Ovary (tissue), 9 donors: ENCODE measurements around the gene TAAR9. TPM values are rescaled to one million over a fixed set of nuclear protein-coding genes. Genes with fewer than 3 reads are reported as not detected.

Experiments used
- DNase-seq, 5 donors: peaks; one replicate each; pipeline ENCODE4 v3.0.0-alpha.2; 2019 to 2020
- H3K27ac ChIP-seq, 2 donors: fragments of 200-600 bp; one replicate each; pipeline versions ENCODE4 v1.5.1 to v1.8.0; 2019 to 2022
- H3K27me3 ChIP-seq: fragments of 200-600 bp; one replicate; pipeline ENCODE4 v1.8.0; 2022
- H3K36me3 ChIP-seq: fragments of 200-600 bp; sonication (generic); one replicate; pipeline ENCODE4 v1.5.1; 2019
- H3K4me1 ChIP-seq: one replicate; pipeline ENCODE4 v1.8.1; 2013; ENCODE audit warnings: mild to moderate bottlenecking, moderate library complexity; ENCODE audit not compliant: insufficient read depth
- H3K4me3 ChIP-seq: fragments of 200-600 bp; sonication (generic); one replicate; pipeline ENCODE4 v1.5.1; 2017
- H3K9me3 ChIP-seq, 2 donors: fragments of 200-600 bp in 1 of 2; sonication (generic) in 1 of 2; one replicate each; pipeline versions ENCODE4 v1.5.1 to v1.8.1; 2013 to 2019; ENCODE audit warnings: mild to moderate bottlenecking in 1 of 2, moderate library complexity in 1 of 2
- EP300 ChIP-seq: sonication (generic); formaldehyde crosslinking; IDR thresholded peaks from one replicate; pipeline ENCODE4 v1.6.1; 2017; ENCODE audit warnings: antibody characterized with exemption
- POLR2A ChIP-seq: fragments of 450-650 bp; IDR thresholded peaks from one replicate; pipeline ENCODE4 v1.6.1; 2017; ENCODE audit warnings: antibody characterized with exemption, mild to moderate bottlenecking, moderate library complexity
- WGBS, 3 donors: extraction: QIAGEN DNeasy Blood & Tissue Kit in 1 of 3; methylation state at CpG; one replicate each; pipeline versions ENCODE4 v1.1.5 to v1.1.7; 2013 to 2017; 5-methylcytosine and 5-hydroxymethylcytosine counted together
- intact Hi-C, 4 donors: fragments of 100-400 bp; cut with DNase I; formaldehyde crosslinking; loops; one replicate each; pipeline versions ENCODE4 v1.11.0 to v1.15.1; 2022 to 2023
- polyA plus RNA-seq, 2 donors: library from polyadenylated mRNA; stranded (reverse); fragments of 200-250 nt in 1 of 2; fragments of 350-450 nt in 1 of 2; fragmentation: Illumina TruSeq in 1 of 2; extraction: RNeasy Lipid Tissue Mini Kit (QIAGEN cat#74804) in 1 of 2; gene quantifications; one replicate each; pipeline ENCODE4 v1.2.3, GENCODE V29; 2013 to 2014
- small RNA-seq: library from RNA; depleted of rRNA; stranded (forward); fragments of <200 nt; gene quantifications from one replicate; pipeline ENCODE3, GENCODE V24; 2016
- total RNA-seq, 7 donors: library from RNA; depleted of rRNA in 2 of 7; stranded (reverse); fragments of >200 nt in 2 of 7; fragmentation: NEBNext Ultra II Directional in 3 of 7; extraction: Animal tissue kit (Norgen Biotek cat#: 25700) in 3 of 7; gene quantifications; one replicate each; pipeline versions ENCODE4 v1.1.0 to v1.2.4, GENCODE V29; 2016 to 2023
- TF ChIP-seq, protein P1 (sequence below), 3 donors: fragments of 450-650 bp in 2 of 3; fragments of 200-600 bp in 1 of 3; IDR thresholded peaks; one replicate each; pipeline versions ENCODE4 v1.5.1 to v1.8.0; 2016 to 2022; ENCODE audit warnings: antibody characterized with exemption in 3 of 3, mild to moderate bottlenecking in 1 of 3
- donor health status: DM: no; HTN: no; CAD: no; lungs with moderate emphysema.
- donor health status: DM: no; HTN: no; CAD: no.
- donor health status: Bipolar disorder and iron deficiency.
- donor health status: DM: yes; HTN: yes; CAD: no.
- donor health status: DM: no; HTN: no; CAD: no.
- donor health status: DM: yes; HTN: yes; CAD: no.

TAAR9 gene
- total and polyA plus RNA-seq, 9 donors = not detected

DNA sequence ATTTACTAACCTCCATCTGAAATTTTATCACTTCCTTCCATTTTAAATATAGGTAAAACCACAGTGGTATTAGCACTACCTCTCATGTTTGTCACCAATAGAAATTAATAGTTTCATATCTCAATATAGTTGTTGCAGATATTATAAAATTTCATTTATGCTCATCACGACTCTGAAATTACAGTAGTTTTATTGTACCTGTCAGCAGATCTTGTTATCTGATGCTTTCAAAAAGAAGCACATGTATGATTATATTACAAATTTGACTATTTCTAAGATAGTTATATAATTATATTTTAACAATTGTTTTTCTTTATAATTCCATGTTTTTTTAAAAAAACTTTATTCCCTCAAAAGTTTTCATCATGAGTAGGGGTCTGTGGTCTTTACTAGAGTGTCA lies 46.6 kb downstream of the TAAR9 start:
- TF ChIP-seq, protein P1, sequence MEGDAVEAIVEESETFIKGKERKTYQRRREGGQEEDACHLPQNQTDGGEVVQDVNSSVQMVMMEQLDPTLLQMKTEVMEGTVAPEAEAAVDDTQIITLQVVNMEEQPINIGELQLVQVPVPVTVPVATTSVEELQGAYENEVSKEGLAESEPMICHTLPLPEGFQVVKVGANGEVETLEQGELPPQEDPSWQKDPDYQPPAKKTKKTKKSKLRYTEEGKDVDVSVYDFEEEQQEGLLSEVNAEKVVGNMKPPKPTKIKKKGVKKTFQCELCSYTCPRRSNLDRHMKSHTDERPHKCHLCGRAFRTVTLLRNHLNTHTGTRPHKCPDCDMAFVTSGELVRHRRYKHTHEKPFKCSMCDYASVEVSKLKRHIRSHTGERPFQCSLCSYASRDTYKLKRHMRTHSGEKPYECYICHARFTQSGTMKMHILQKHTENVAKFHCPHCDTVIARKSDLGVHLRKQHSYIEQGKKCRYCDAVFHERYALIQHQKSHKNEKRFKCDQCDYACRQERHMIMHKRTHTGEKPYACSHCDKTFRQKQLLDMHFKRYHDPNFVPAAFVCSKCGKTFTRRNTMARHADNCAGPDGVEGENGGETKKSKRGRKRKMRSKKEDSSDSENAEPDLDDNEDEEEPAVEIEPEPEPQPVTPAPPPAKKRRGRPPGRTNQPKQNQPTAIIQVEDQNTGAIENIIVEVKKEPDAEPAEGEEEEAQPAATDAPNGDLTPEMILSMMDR (IDR thresholded peaks at IDR 0.05) = no peak
- TF ChIP-seq POLR2A (no peak), EP300 (no peak)
- H3K27ac ChIP-seq = no peak overlapping the region
- H3K36me3 ChIP-seq = no peaks in the 10 kb centered on the region
- 73 to 86% (median 86%) methylated on average over 1 of the region's 1 CpG for WGBS, 3 donors
- H3K4me1 ChIP-seq = no peaks in the 10 kb centered on the region
- intact Hi-C loops = no loop called here
- no peak overlapping the region for H3K4me3 ChIP-seq
- no peak for DNase-seq
- H3K27me3 ChIP-seq = no peaks in the 10 kb centered on the region
- H3K9me3 ChIP-seq = no peaks in the 10 kb centered on the region

DNA sequence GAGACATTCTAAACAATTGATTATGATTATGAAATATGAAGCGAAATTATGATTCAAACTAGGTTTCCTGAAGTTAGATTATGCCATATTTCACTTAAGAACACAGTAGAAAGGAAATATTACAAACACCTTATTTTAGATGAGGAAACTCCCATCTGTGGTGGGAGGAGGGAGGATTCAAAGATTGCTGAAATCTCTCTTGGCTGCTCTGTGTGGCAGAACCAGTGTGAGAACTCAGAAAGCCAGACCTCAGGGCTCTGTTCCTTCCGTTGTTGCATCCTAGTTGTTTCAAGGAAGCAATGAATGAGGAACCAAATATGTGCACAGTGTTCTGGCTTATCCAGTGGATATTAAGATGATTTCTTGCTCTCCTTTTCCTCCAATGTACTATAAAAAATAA lies 49.3 kb downstream of the TAAR9 start:
- no peak for DNase-seq
- Histone ChIP-seq H3K27me3 (no peaks in the 10 kb centered on the region), H3K9me3 (no peaks in the 10 kb centered on the region), H3K4me3 (no peak overlapping the region), H3K4me1 (no peaks in the 10 kb centered on the region), H3K36me3 (no peaks in the 10 kb centered on the region), H3K27ac (no peak overlapping the region)
- intact Hi-C loops = no loop called here
- 47 to 53% (median 50%) methylated on average over 2 of the region's 2 CpGs for WGBS, 3 donors
- TF ChIP-seq, protein P1 (IDR thresholded peaks at IDR 0.05) = no peak
- TF ChIP-seq POLR2A = no peak
- TF ChIP-seq EP300 = no peak

Small RNA genes within 50 kb of the gene (small RNA-seq; reads per million reads assigned to genes)
- not detected for gene TAAR7P

Other genes with a start within 250 kb of the TAAR9 start
- gene MOXD1, start 136.8 kb upstream of the TAAR9 start, total RNA-seq = 1 to 10 TPM in 3 of 7 donors, under 1 TPM in 4; 0.36 to 1.8 (median 0.77) TPM
- 1 to 10 TPM in 1 of 2 donors, under 1 TPM in 1; 0.31 to 4.2 TPM for gene MOXD1, start 136.8 kb upstream of the TAAR9 start, polyA plus RNA-seq
- gene STX7, start 25.2 kb upstream of the TAAR9 start, total RNA-seq = 10 to 100 TPM; 23.4 to 51.5 (median 44.0) TPM
- 10 to 100 TPM; 21.3 to 57.2 TPM for gene STX7, start 25.2 kb upstream of the TAAR9 start, polyA plus RNA-seq
- gene TAAR8, start 14.4 kb downstream of the TAAR9 start, total RNA-seq = not detected
- gene TAAR8, start 14.4 kb downstream of the TAAR9 start, polyA plus RNA-seq = not detected
- gene TAAR6, start 32.0 kb downstream of the TAAR9 start, total RNA-seq = not detected
- gene TAAR6, start 32.0 kb downstream of the TAAR9 start, polyA plus RNA-seq = not detected
- not detected for gene TAAR5, start 51.5 kb downstream of the TAAR9 start, total RNA-seq
- not detected for gene TAAR5, start 51.5 kb downstream of the TAAR9 start, polyA plus RNA-seq
- not detected for gene TAAR2, start 86.0 kb downstream of the TAAR9 start, total RNA-seq
- not detected for gene TAAR2, start 86.0 kb downstream of the TAAR9 start, polyA plus RNA-seq
- gene TAAR1, start 120.9 kb downstream of the TAAR9 start, total RNA-seq = under 1 TPM in 1 of 7 donors, not detected in 6; 0.28 TPM
- gene TAAR1, start 120.9 kb downstream of the TAAR9 start, polyA plus RNA-seq = not detected
- 1 to 10 TPM in 4 of 7 donors, under 1 TPM in 2, not detected in 1; 0.28 to 5.0 (median 1.3) TPM for gene VNN1, start 175.8 kb downstream of the TAAR9 start, total RNA-seq
- 1 to 10 TPM in 1 of 2 donors, under 1 TPM in 1; 0.34 to 1.2 TPM for gene VNN1, start 175.8 kb downstream of the TAAR9 start, polyA plus RNA-seq
- 1 to 10 TPM in 4 of 7 donors, under 1 TPM in 3; 0.59 to 4.9 (median 1.4) TPM for gene VNN2, start 219.6 kb downstream of the TAAR9 start, total RNA-seq
- gene VNN2, start 219.6 kb downstream of the TAAR9 start, polyA plus RNA-seq = 1 to 10 TPM; 1.0 to 7.2 TPM